GM12872 (cell line): Measurements from ENCODE around the gene DLG2.

Source experiments
- TF ChIP-seq, protein P1 (sequence below): IDR thresholded peaks from 3 replicates; pipeline ENCODE4 v1.5.1; 2011; ENCODE audit warnings: low read depth, mild to moderate bottlenecking, low read length, moderate library complexity; ENCODE audit not compliant: insufficient read depth

The DLG2 gene

DNA sequence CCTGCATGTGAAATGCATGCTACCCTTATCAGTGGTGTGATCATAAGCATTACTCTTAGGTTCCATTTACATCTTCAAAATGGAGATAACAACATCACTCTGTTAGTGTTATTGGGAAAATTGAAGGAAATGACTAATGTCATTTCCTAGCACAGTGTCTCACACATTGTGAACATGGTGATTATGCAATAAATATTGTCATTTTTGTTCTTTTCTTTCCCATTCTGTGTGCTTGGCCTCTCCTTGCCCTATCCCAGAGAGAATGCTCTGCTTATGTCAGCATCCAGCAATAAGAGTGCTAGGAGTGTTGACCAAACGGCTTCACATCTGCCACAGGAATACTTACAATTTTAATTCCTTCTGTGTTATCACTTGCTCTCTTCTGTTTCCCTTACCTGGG is 1316.9 kb downstream of the DLG2 start:
- TF ChIP-seq, protein P1, sequence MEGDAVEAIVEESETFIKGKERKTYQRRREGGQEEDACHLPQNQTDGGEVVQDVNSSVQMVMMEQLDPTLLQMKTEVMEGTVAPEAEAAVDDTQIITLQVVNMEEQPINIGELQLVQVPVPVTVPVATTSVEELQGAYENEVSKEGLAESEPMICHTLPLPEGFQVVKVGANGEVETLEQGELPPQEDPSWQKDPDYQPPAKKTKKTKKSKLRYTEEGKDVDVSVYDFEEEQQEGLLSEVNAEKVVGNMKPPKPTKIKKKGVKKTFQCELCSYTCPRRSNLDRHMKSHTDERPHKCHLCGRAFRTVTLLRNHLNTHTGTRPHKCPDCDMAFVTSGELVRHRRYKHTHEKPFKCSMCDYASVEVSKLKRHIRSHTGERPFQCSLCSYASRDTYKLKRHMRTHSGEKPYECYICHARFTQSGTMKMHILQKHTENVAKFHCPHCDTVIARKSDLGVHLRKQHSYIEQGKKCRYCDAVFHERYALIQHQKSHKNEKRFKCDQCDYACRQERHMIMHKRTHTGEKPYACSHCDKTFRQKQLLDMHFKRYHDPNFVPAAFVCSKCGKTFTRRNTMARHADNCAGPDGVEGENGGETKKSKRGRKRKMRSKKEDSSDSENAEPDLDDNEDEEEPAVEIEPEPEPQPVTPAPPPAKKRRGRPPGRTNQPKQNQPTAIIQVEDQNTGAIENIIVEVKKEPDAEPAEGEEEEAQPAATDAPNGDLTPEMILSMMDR: no peak

DNA sequence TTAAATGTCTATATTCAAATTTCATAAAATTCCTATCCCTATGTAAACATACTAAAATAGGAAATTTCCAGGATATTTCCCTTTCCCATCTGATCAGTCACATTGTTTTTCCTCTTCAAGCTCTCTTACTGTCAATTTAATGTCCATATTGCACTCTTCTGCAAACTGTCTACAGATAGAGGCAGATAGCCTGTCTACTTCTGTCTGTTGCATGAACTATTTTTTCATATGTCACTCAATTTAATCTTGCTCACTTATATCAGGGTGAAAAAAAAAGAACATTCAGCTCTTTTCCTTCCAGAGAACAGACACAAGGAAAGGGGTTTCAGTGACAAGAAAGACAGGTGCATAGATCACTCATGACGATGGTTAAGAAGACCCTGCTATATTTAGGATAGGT is 1327.1 kb downstream of the DLG2 start:
- TF ChIP-seq, protein P1: no peak

DNA sequence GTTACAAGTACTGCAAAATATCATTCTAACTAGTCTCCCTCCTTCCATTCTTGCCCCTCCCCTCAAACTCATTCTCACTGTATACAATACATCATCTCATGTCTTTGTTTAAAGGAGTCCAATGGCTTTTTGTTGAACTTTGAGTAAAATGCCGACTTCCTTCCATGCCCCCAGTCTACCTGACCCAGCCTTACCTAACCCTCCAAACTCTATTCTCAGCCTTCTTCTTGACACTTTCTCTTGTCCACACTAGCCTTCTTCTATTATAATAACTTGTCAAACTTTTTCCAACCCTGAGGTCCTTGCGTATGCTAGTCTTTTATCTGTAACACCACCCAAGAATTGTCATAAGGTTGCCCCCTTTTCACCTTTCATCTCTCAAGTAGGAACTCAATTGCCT is 1329.6 kb downstream of the DLG2 start:
- TF ChIP-seq, protein P1: no peak

DNA sequence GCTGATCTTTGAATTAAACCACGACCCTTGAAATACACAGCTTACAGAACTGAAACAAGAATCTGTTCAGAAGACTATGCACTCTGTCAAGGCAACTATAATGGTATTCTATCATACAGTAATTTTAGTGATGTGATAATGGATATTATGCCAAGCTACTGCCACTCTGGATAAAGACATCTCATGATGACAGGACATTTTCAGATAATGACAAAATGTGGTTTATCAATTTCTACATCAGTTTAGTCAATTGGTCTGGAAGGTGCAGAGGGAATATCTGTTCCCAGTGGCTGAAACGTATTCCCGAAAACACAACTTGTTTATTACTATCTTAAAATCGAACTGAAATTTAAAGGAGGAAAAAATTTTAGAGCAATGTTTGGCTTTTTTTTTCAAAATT is 1331.3 kb downstream of the DLG2 start:
- TF ChIP-seq, protein P1: no peak

DNA sequence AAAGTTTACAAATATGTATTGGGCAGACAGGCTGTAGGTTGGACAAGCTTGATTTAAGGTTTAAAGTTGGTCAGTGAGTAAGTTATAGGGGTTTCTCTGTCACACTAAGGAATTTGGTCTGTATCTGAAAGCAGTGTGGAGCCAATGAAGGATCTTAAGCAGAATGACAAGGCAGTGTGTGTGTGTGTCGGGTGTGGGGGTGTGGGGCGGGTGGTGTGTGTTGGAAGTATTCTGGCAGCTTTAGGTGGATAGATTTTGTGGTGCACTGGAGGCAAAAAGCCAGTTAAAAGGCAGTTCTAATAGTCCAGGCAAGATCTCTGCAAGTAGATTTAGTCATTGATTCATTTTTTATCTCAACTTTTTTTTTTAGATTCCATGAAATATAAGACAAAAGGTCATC is 1334.2 kb downstream of the DLG2 start:
- TF ChIP-seq, protein P1: no peak

DNA sequence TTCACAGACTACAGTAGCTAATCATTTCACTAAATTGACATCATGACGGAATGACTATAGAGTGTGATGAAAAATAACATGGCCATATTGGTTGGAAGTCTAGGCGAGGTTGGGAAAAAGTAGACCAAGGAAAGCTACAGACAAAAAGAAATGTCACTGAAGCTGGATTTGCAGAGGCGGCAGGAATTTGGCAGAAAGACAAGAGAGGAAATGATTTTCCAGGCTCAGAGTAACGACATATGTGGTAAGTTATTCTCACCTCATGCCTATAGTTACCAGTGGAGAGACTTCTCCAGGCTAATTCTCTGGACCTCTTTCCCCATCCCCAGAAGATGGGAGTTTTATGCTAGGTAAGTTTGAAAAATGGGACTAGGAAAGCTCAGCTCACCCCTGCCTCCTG is 1335.1 kb downstream of the DLG2 start:
- TF ChIP-seq, protein P1: no peak

DNA sequence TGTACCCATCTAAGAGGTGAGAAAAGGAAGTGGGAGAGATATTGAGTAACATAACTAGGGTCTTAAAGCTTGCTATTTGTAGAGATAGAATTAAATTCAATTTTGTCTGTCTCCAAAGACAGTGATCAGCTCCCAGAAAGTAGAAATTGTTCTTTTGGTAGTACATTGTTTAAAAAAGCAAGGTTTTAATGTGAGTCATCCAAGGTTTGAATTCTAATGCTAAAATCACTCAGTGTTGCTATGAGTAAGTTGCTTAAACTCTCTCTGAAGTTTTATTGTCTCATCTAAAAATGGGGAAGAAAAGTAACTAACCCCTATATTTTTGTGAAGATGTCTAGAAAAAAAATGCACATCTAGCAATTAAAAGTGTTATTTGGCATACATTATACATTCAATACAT is 1336.5 kb downstream of the DLG2 start:
- TF ChIP-seq, protein P1: no peak
